Duodenal mucosa (tissue), 2 donors: Measurements from ENCODE around the gene RO60.

Experiments used
- H3K27ac ChIP-seq: one replicate; pipeline ENCODE4 v1.7.0; 2013; ENCODE audit warnings: low read depth, low read length
- H3K27me3 ChIP-seq, 2 donors: one replicate each; pipeline ENCODE4 v1.7.0; 2013; ENCODE audit warnings: low read length in 2 of 2, control low read depth in 1 of 2; ENCODE audit not compliant: insufficient read depth in 2 of 2, control insufficient read depth in 1 of 2
- H3K36me3 ChIP-seq, 2 donors: one replicate each; pipeline ENCODE4 v1.7.0; 2013; ENCODE audit warnings: low read length in 2 of 2, control low read depth in 1 of 2; ENCODE audit not compliant: insufficient read depth in 2 of 2, control insufficient read depth in 1 of 2
- H3K4me1 ChIP-seq, 2 donors: one replicate each; pipeline ENCODE4 v1.7.0; 2013; ENCODE audit warnings: low read length in 2 of 2, control low read depth in 1 of 2; ENCODE audit not compliant: insufficient read depth in 2 of 2, control insufficient read depth in 1 of 2
- H3K4me3 ChIP-seq, 2 donors: one replicate each; pipeline ENCODE4 v1.7.0; 2013; ENCODE audit warnings: low read length in 2 of 2, low read depth in 1 of 2
- H3K9ac ChIP-seq, 2 donors: one replicate each; pipeline ENCODE4 v1.7.0; 2013; ENCODE audit warnings: low read length in 2 of 2, low read depth in 1 of 2
- H3K9me3 ChIP-seq, 2 donors: one replicate each; pipeline ENCODE4 v1.7.0; 2013; ENCODE audit warnings: low read length in 2 of 2, control low read depth in 1 of 2; ENCODE audit not compliant: control insufficient read depth in 1 of 2

Gene RO60

DNA sequence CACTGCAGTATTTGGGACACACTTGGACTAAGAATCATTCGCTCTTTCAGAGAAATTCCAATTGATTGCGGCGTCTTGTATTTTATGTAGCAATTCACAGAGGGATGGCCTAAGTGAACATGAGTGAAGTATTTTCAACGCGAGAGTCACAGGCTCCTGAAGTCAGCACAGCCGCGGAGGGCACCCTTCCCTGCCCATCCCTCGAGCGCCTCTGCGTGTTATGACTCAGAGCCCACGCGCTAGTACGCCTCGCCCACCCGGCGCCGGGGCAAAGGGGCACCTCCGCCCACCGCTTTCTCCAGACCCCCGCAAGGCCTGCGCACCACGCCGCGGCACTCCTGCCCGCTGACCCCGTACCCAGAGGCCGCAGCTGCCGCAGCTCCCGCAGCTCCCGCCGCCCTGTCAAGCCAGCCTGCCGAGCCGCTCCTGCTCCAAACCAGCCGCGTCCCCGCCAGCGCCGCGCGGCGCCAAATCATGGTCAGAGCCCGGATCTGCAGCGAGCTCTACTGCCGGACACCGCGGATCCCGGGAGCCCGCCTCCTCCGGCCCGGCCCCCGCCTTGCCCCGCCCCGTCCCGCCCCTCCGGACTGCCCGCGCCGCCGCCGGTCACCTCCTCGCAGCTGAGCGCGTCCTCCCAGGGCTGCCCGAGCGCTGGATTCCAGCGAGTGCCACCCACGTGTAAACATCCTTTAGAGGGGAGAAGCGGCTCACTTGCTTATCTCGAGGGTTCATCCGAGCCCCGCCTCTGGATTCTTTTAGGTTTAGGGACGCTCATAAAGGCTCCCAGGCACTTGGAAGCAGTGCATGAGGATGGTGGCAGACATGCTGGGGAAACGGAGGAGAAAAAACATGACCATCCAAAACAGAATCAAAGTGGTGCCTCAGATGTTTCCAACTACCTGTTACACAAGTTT, 45.8 kb downstream of the RO60 start, which contains the start of gene GLRX2:
TSS of gene GLRX2 (minus strand) at position 508 of the 914 bp plus-strand sequence. CDS start at position 476, 32 bp downstream.
- Histone ChIP-seq H3K9me3 (no peaks in the 10 kb centered on the region), H3K27me3 (no peaks in the 10 kb centered on the region), H3K4me3 (peak within 1 kb of the TSS; percentile 82 to 93), H3K9ac (peak within 1 kb of the TSS; percentile 67 to 73), H3K4me1 (peaks cover 15% of the 10 kb centered on the region in 2 donors), H3K36me3 (peaks cover 0 to 6% of the 10 kb centered on the region in 2 donors), H3K27ac (peak within 1 kb of the TSS; percentile 91)

DNA sequence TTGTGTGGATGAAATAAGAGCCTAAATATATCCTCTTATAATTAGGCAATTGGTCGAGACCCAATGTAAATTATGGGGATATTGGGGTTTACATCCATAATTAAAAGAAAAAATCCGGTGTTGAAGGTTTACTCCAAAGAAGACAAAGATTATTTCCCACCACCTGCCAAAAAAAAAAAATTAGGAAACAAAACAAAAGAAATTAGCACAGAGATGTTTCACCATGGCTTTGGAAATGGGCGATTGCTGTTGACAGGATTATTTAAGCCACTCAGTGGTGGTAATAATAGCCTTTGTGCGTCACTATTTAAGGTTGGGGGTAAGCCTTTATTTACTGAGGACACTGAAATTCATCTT, 46.4 kb downstream of the RO60 start:
- Histone ChIP-seq H3K36me3 (no peaks in the 10 kb centered on the region), H3K9ac (peak overlapping the region; percentile 67 to 73), H3K4me1 (peaks cover 15% of the 10 kb centered on the region in 2 donors), H3K4me3 (peak overlapping the region; percentile 82 to 93), H3K27ac (peak overlapping the region; percentile 22), H3K27me3 (no peaks in the 10 kb centered on the region), H3K9me3 (no peaks in the 10 kb centered on the region)

DNA sequence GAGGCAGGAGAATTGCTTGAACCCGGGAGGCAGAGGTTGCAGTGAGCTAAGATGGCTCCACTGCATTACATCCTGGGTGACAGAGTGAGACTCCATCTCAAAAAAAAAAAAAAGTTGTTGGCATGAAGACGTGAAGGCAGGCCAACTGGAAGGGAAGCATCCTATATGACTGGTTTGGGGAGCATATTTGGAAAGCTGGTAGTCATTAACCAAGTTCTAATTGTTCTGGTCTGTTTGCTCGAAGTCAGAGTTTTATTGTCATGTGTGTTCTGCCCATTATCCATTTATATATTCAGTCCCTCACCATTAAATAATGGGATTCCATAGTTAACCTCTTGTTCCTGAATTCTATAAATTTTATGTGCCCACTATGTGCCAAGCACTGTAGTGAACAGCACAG, 49.1 kb downstream of the RO60 start:
- no peaks in the 10 kb centered on the region for H3K27me3 ChIP-seq
- H3K9me3 ChIP-seq = no peaks in the 10 kb centered on the region
- no peak overlapping the region for H3K27ac ChIP-seq
- H3K4me1 ChIP-seq = peaks cover 11 to 13% of the 10 kb centered on the region in 2 donors
- no peak overlapping the region for H3K4me3 ChIP-seq
- H3K36me3 ChIP-seq = no peaks in the 10 kb centered on the region
- no peak overlapping the region for H3K9ac ChIP-seq
